Lower lobe of right lung (tissue), 2 donors: ENCODE results near the gene FADS6. TPM values are rescaled to one million over a fixed set of nuclear protein-coding genes. Genes with fewer than 3 reads are reported as not detected.
"Not testable (repeated sequence)": the region's sequence is repeated elsewhere in the genome, so short reads cannot be mapped to it uniquely, and the experiment has no call there.

Experiments
- ATAC-seq, 2 donors: fragments of 200-7000 bp; cut with Tn5 transposase; one replicate each; pipeline ENCODE4 v1.9.1; 2020 to 2022; ENCODE audit warnings: mild to moderate bottlenecking in 2 of 2, moderate library complexity in 2 of 2
- DNase-seq: peaks from one replicate; pipeline ENCODE4 v3.0.0-alpha.2; 2020
- H3K27ac ChIP-seq: fragments of 200-600 bp; one replicate; pipeline ENCODE4 v1.8.0; 2022
- H3K27me3 ChIP-seq: fragments of 200-600 bp; one replicate; pipeline ENCODE4 v1.8.0; 2022; ENCODE audit warnings: low read depth
- H3K36me3 ChIP-seq: fragments of 200-600 bp; one replicate; pipeline ENCODE4 v1.8.0; 2022; ENCODE audit warnings: mild to moderate bottlenecking
- H3K4me1 ChIP-seq: fragments of 200-600 bp; one replicate; pipeline ENCODE4 v1.8.0; 2022
- H3K4me3 ChIP-seq: fragments of 200-600 bp; one replicate; pipeline ENCODE4 v1.8.0; 2022; ENCODE audit warnings: mild to moderate bottlenecking
- H3K9me3 ChIP-seq: fragments of 200-600 bp; one replicate; pipeline ENCODE4 v1.8.0; 2022
- intact Hi-C: fragments of 100-400 bp; cut with DNase I; formaldehyde crosslinking; loops from one replicate; pipeline ENCODE4 v1.11.0; 2022
- total RNA-seq: library from RNA; stranded (reverse); fragmentation: NEBNext Ultra II Directional; extraction: Animal tissue kit (Norgen Biotek cat#: 25700); gene quantifications from one replicate; pipeline ENCODE4 v1.2.1, GENCODE V29; 2021
- TF ChIP-seq, protein P1 (sequence below): fragments of 200-600 bp; IDR thresholded peaks from one replicate; pipeline ENCODE4 v1.8.0; 2022; ENCODE audit warnings: antibody characterized with exemption, mild to moderate bottlenecking
- donor health status: DM: no; HTN: yes; CAD: no; lungs with severe emphysema.

Gene FADS6
- total RNA-seq, 1 donor from 2014 or later: not detected

DNA sequence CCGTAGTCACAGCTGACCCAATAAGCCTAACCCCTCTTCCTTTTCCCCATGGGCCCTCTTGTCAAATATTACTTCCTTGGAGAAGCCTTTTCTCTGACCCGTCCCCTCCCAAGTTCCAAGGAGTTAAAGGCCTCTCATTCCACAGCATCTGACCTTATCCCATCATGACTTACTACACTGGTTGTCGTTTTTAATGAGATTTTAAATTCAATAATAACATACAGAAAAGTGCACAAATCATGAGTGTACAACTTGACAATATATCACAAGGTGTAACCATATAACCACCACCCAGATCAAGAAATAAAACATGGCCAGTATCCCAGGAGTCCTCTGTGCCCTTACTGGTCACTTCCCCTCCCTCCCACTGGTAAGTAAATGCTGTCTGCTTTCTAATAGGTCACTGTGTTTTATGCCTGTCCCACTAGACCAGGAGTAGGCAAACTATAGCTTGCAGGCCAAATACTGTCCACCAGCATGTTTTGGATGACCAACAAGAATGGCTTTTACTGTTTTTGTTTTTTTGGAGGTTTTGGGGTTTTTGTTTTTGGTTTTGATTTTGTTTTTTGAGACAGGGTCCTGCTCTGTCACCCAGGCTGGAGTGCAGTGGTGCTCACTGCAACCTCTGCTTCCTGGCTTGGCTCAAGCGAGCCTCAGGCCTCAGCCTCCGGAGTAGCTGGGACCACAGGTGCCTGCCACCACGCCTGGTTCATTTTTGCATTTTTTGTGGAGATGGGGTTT, 19.4 kb downstream of the FADS6 start:
- H3K9me3 ChIP-seq: no peaks in the 10 kb centered on the region
- TF ChIP-seq, protein P1, sequence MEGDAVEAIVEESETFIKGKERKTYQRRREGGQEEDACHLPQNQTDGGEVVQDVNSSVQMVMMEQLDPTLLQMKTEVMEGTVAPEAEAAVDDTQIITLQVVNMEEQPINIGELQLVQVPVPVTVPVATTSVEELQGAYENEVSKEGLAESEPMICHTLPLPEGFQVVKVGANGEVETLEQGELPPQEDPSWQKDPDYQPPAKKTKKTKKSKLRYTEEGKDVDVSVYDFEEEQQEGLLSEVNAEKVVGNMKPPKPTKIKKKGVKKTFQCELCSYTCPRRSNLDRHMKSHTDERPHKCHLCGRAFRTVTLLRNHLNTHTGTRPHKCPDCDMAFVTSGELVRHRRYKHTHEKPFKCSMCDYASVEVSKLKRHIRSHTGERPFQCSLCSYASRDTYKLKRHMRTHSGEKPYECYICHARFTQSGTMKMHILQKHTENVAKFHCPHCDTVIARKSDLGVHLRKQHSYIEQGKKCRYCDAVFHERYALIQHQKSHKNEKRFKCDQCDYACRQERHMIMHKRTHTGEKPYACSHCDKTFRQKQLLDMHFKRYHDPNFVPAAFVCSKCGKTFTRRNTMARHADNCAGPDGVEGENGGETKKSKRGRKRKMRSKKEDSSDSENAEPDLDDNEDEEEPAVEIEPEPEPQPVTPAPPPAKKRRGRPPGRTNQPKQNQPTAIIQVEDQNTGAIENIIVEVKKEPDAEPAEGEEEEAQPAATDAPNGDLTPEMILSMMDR: no peak
- H3K4me1 ChIP-seq: peaks cover 14% of the 10 kb centered on the region
- intact Hi-C loops: no loop called here
- H3K27me3 ChIP-seq: peaks cover 3% of the 10 kb centered on the region
- DNase-seq: no peak
- no peaks in the 10 kb centered on the region for H3K36me3 ChIP-seq
- H3K27ac ChIP-seq: peak overlapping the region; percentile 94
- ATAC-seq: no peak
- H3K4me3 ChIP-seq: peak overlapping the region; percentile 67

DNA sequence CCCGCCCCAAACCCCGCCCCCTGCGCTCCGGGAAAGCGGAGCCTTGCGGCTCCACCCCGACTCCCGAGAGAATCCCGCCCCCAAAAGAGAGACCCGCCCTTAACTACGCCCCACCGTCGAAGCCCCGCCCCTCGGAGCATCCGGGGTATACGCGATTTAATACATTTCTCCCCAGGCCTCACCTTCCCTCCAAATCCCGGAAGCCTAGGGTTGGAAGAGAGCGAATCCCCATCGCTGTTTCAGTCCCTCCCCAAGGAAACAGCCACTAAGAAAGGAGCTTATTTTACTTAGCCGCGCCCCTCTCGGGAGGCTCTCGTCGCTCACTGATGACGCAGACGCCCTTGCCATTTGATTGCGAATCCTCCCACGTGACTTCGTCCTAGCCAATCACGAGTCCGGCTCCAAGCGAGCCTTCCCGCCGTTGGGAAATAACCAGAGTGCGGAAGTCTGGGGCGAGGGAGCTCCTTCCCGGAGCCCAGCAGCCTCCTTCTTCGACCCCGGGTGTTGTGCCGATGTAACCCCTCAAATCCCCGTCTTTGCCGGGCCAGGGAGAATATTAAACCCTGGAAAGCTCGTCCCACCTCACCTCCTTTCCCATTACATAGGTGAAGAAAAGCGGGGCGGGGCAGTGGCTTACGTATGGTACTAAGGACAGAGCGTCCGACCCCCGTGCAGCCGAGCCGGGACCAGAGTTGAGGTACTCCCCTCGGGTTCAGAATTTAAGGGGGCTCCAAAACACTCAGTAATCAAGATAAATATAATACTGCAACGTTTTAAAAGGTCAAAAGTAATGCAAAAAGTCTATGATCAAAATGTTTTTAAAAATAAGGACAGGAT, 20.2 kb downstream of the FADS6 start:
- H3K4me3 ChIP-seq: peak overlapping the region; percentile 67
- peak overlapping the region; percentile 94 for H3K27ac ChIP-seq
- H3K36me3 ChIP-seq: no peaks in the 10 kb centered on the region
- H3K4me1 ChIP-seq: peaks cover 14% of the 10 kb centered on the region
- TF ChIP-seq, protein P1: no peak
- peak; percentile 99 for DNase-seq
- no peaks in the 10 kb centered on the region for H3K9me3 ChIP-seq
- peak; percentile 97 to 98 for ATAC-seq
- peaks cover 3% of the 10 kb centered on the region for H3K27me3 ChIP-seq
- intact Hi-C loops: no loop called here

DNA sequence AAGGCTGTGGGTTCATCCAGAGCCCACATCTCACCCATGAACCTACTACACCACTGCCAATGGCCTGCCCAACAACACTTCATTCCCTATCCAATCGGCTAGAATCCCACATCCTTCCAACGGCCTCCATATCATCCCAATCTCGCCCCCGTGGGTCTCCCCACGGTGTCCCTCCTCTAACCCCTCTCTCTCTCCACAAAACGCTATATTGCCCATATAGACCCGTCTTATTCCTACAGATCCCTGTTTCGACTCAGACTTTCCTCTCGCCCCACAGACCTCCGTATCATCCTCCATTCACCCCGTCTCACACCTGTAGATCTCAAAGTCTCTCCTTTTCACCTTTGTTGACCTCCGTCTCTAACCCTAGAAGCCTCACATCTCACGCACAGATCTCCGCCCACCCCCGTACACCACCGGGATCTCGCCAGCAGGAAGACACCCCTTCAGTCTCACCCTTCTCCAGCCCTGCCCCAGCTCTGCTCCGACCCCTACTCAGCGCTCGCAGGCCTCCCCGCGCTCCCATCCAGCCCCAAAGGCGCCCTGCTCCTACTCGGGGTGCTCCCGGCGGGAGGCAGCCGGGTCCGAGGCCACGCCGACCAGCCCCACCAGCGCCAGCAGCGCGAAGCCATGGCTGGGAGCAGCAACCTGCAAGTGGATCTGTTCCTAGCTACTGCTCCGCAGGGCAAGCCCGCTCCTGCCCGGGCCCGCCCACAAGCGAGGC, 21.0 kb downstream of the FADS6 start, which contains the start of gene FDXR:
FDXR (minus strand) TSS at position 682 of the 724 bp plus-strand sequence; CDS start at position 632, 50 bp downstream.
- Histone ChIP-seq H3K4me3 (peak within 1 kb of the TSS; percentile 67), H3K36me3 (no peaks in the 10 kb centered on the region), H3K27ac (peak within 1 kb of the TSS; percentile 94), H3K27me3 (no peaks in the 10 kb centered on the region), H3K4me1 (peaks cover 14% of the 10 kb centered on the region), H3K9me3 (no peaks in the 10 kb centered on the region)
- TF ChIP-seq, protein P1: no peak
- intact Hi-C loops: no loop called here
- ATAC-seq (peak; percentile 40 to 41), DNase-seq (no peak)

DNA sequence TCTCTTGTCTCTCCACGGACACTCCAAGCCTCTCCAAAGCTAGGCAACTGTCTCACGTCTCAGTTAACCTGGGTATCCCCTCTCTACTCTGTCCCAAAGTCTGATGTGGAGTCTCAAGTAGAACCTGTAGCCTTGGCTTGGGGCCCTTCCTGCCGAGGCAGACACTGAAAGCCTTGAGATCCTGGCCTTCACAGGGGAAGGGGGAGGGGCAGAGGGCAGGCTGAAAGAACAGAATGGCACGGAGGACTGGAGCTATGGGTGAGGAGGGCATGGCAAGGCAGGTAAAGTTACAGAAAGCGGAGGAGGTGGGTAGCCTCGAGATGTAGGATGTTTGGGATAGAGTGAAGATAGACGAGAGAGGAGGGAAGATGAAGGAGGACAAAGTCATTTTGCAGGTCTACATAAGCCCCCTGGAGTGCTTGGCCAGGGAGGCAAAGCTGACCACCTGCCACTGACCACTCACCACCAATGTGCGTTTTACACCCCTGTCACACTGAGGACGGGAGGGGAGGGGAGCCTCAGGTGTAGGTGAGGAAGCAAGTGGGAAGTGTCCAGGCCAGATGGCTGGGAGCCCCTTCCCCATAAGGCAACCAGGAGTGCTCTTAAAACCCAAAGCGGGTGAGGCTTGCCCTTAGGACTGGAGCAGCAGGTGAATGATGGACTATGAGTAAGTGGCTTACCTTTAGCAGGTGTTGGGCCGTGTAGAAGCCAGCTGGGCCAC, 21.9 kb downstream of the FADS6 start:
- H3K27ac ChIP-seq: no peak overlapping the region
- peaks cover 14% of the 10 kb centered on the region for H3K4me1 ChIP-seq
- DNase-seq (no peak), ATAC-seq (no peak)
- peak overlapping the region; percentile 67 for H3K4me3 ChIP-seq
- H3K36me3 ChIP-seq: no peaks in the 10 kb centered on the region
- H3K27me3 ChIP-seq: no peaks in the 10 kb centered on the region
- no peaks in the 10 kb centered on the region for H3K9me3 ChIP-seq
- TF ChIP-seq, protein P1: no peak
- intact Hi-C loops: no loop called here

DNA sequence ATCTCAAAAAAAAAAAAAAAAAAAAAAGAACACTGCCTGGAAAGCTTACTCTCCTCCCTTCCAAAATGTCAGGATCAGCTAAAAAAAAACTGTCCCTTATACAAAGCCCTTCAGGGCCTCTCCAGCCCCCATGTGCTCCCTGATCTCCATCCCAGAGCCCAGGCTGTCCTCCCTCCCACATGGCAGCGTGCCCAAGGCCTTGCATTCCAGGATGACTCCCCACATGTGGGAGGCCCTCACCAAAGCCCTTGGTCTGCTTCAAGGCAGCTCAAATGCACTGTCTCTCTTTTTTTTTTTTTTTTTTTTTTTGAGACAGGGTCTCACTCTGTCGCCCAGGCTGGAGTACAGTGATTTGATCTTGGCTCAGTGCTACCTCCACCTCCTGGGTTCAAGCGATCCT, 22.9 kb downstream of the FADS6 start:
- no peak overlapping the region for H3K4me3 ChIP-seq
- no peak for DNase-seq
- intact Hi-C loops: no loop called here
- TF ChIP-seq, protein P1: no peak
- H3K36me3 ChIP-seq: no peaks in the 10 kb centered on the region
- H3K4me1 ChIP-seq: peaks cover 14% of the 10 kb centered on the region
- ATAC-seq: no peak
- H3K9me3 ChIP-seq: no peaks in the 10 kb centered on the region
- H3K27ac ChIP-seq: no peak overlapping the region
- H3K27me3 ChIP-seq: no peaks in the 10 kb centered on the region

DNA sequence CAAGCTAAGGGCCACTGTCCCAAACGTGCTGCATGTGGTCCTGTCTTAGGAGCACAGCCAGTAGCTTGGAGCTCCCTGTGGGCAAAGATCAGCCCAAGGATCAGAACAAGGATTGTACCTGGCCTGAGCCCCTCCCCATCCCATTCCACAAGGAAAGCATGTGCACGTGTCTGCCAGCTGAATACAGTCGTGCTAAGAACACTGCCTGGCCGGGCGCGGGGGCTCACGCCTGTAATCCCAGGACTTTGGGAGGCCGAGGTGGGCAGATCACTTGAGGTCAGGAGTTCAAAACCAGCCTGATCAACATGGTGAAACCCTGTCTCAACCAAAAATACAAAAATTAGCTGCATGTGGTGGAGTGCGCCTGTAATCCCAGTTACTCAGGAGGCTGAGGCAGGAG, 23.4 kb downstream of the FADS6 start:
- ATAC-seq, H3K27ac ChIP-seq, H3K36me3 ChIP-seq, intact Hi-C loops, H3K4me3 ChIP-seq, H3K27me3 ChIP-seq, DNase-seq, H3K9me3 ChIP-seq: not testable (repeated sequence)
- H3K4me1 ChIP-seq: peaks cover 14% of the 10 kb centered on the region
